HEK293T (cell line): ENCODE results near the gene CLK3.

Experiments used
- CTCF ChIA-PET: fragments of 350-600 bp; formaldehyde crosslinking; extraction: SDS; loops from one replicate; lab custom pipeline; 2021; ENCODE audit warnings: antibody characterized with exemption, inconsistent platforms; lab: Yijun Ruan, JAX
- POLR2A ChIA-PET: fragments of 350-600 bp; formaldehyde crosslinking; extraction: SDS; loops from one replicate; lab custom pipeline; 2020; ENCODE audit warnings: antibody characterized with exemption, inconsistent platforms; lab: Yijun Ruan, JAX
- DNase-seq: peaks from one replicate; pipeline ENCODE4 v3.0.0; 2012; ENCODE audit warnings: mixed read lengths; ENCODE audit errors: extremely low spot score
- ARNT ChIP-seq: fragments of 450-650 bp; IDR thresholded peaks from 2 replicates; pipeline ENCODE4 v1.6.1; 2017; ENCODE audit warnings: mild to moderate bottlenecking
- BHLHE40 ChIP-seq: fragments of 450-650 bp; IDR thresholded peaks from 2 replicates; pipeline ENCODE4 v1.6.1; 2016; ENCODE audit warnings: mild to moderate bottlenecking, moderate library complexity, borderline replicate concordance
- CTBP1 ChIP-seq: fragments of 450-650 bp; IDR thresholded peaks from 2 replicates; pipeline ENCODE4 v1.6.1; 2016; ENCODE audit warnings: borderline replicate concordance
- ELF4 ChIP-seq: fragments of 450-650 bp; IDR thresholded peaks from 2 replicates; pipeline ENCODE4 v1.6.1; 2017; ENCODE audit warnings: antibody characterized with exemption
- FOXA1 ChIP-seq: fragments of 450-650 bp; IDR thresholded peaks from 2 replicates; pipeline ENCODE4 v1.6.1; 2016; ENCODE audit warnings: mild to moderate bottlenecking
- FOXK2 ChIP-seq: fragments of 450-650 bp; IDR thresholded peaks from 2 replicates; pipeline ENCODE4 v1.6.1; 2016; ENCODE audit warnings: mild to moderate bottlenecking
- FOXM1 ChIP-seq: fragments of 450-650 bp; IDR thresholded peaks from 2 replicates; pipeline ENCODE4 v1.6.1; 2017; ENCODE audit warnings: mild to moderate bottlenecking, borderline replicate concordance
- HDGF ChIP-seq: fragments of 450-650 bp; IDR thresholded peaks from 2 replicates; pipeline ENCODE4 v1.6.1; 2017; ENCODE audit warnings: antibody characterized with exemption, borderline replicate concordance
- L3MBTL2 ChIP-seq: fragments of 450-650 bp; conservative IDR thresholded peaks from 2 replicates; pipeline ENCODE4 v1.6.1; 2016; ENCODE audit warnings: mild to moderate bottlenecking
- LEF1 ChIP-seq: fragments of 450-650 bp; IDR thresholded peaks from 2 replicates; pipeline ENCODE4 v1.6.1; 2017; ENCODE audit warnings: mild to moderate bottlenecking, borderline replicate concordance
- NFRKB ChIP-seq: fragments of 450-650 bp; IDR thresholded peaks from 2 replicates; pipeline ENCODE4 v1.6.1; 2016; ENCODE audit warnings: mild to moderate bottlenecking, moderate library complexity
- SP1 ChIP-seq: fragments of 450-650 bp; IDR thresholded peaks from 2 replicates; pipeline ENCODE4 v1.6.1; 2017
- SUZ12 ChIP-seq: fragments of 450-650 bp; IDR thresholded peaks from 2 replicates; pipeline ENCODE4 v1.6.1; 2016; ENCODE audit warnings: mild to moderate bottlenecking
- TARDBP ChIP-seq: fragments of 450-650 bp; IDR thresholded peaks from 2 replicates; pipeline ENCODE4 v1.6.1; 2016
- ZNF384 ChIP-seq: fragments of 450-650 bp; IDR thresholded peaks from 2 replicates; pipeline ENCODE4 v1.6.1; 2016
- TF ChIP-seq, protein P1 (sequence below): fragments of 450-650 bp; IDR thresholded peaks from 2 replicates; pipeline ENCODE4 v1.6.1; 2016

The CLK3 gene

DNA sequence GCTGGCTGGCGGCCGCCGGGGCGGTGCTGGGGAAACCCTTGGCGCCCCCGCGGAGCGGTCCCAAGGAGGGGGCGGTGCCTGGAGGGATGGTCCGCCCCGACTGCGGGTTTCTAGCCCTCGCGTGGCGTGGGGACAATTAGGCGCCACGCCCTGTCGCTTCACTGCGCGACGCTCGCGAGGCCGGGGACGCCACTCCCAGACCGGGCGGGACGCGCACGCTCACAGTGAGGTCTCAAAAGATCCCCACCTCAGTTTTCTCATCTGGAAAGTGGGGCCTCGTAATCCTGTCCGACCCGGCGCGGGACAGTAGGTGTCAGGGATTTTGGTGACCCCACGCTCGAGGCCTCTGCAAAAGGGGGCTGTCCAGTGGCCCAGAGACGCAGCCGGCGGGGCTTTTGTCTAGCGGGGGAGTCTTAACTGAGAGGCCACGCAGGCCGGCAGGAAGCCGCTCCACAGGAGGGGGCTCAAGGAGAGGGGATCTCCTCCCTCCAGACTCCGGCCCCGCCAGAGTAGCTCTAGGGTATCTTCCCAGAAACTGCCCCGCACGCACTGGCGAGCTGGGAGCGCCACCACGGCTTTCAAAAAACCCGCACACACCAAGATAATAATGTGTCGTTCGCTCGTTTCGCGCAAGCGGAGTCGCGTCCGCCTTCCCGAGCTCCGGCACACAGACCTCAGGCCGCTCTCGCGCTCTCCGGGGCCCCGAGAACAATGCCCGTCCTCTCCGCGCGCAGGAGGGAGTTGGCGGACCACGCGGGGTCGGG lies 710 bp upstream of the CLK3 start:
- ChIA-PET CTCF (interaction anchor here (1.1 kb wide), 1 partner anchor 169 kb away, joined by 4 read pairs; no protein-coding TSS in a partner anchor), POLR2A (interaction anchor here (0.7 to 7.6 kb wide), 21 partner anchors 9 to 248 kb away, joined by 3 to 70 read pairs (median 4); partner anchors contain the start of genes ARID3B, CYP11A1, EDC3 and UBL7)
- peak; percentile 84 for DNase-seq
- no peak for TF ChIP-seq ARNT
- peak; percentile 92 for TF ChIP-seq TARDBP
- TF ChIP-seq NFRKB = no peak
- no peak for TF ChIP-seq HDGF
- TF ChIP-seq CTBP1 = no peak
- TF ChIP-seq BHLHE40 = no peak

DNA sequence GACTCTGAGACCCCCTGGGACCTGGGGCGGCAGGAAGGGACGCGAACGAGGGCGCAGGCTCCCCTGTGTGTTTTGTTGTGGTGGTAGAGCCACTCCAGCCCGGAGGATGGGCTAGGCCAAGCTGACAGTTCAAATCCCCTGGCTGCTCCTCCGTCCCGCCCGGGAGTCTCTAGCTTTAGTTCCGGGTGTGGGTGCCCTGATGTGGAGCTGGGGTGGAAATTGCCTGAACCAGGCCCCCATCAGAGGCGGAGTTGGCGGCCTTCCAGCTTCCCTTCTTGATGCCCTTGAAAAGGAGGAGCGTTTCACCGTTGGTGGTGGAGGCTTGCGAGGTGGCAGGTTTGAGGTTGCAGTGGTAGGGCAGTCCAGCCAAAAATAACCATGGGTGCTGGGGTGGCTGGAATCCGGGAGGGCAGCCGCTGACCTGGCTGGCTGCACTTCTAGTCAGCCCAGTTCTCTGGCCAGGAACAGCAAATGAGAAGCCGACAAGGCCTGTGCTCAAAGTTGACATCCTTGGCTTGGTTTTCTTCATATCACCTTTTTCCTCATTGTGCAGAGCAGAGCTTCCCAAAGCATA lies 817 bp downstream of the CLK3 start:
- peak; percentile 37 for DNase-seq
- ChIA-PET CTCF (interaction anchor here (2.3 to 4.8 kb wide), 2 partner anchors 15 to 242 kb away, joined by 6 to 26 read pairs; no protein-coding TSS in a partner anchor), POLR2A (interaction anchor here (0.9 to 7.6 kb wide), 7 partner anchors 13 to 155 kb away, joined by 3 to 70 read pairs (median 10); partner anchors contain the start of genes ARID3B and UBL7)
- TF ChIP-seq SUZ12 (no peak), L3MBTL2 (no peak), ZNF384 (no peak), LEF1 (no peak), BHLHE40 (no peak), HDGF (no peak), ELF4 (no peak), FOXM1 (no peak), SP1 (no peak), CTBP1 (no peak), FOXK2 (no peak), NFRKB (no peak), ARNT (no peak), TARDBP (no peak), FOXA1 (no peak)
- TF ChIP-seq, protein P1, sequence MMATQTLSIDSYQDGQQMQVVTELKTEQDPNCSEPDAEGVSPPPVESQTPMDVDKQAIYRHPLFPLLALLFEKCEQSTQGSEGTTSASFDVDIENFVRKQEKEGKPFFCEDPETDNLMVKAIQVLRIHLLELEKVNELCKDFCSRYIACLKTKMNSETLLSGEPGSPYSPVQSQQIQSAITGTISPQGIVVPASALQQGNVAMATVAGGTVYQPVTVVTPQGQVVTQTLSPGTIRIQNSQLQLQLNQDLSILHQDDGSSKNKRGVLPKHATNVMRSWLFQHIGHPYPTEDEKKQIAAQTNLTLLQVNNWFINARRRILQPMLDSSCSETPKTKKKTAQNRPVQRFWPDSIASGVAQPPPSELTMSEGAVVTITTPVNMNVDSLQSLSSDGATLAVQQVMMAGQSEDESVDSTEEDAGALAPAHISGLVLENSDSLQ = no peak

DNA sequence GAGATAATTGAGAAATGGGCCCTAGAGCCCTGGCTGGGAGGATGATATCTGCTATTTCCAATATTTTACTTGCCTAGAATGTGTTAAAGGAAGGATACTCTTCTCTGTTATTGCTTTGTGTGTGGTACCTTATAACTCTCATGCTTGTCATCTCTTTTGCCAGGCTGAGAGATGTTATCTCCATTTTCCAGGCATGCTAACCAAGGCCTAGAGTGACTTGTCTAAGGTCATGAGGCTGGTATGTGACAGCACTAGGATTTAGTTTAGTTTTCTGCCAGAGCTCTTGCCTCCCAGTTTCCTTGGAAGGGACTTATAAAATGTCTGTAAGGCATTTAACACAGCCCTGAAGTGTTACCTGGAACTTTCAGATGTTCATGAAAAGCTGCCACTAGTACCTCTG lies 1.4 kb downstream of the CLK3 start:
- CTCF ChIA-PET = interaction anchor here (0.9 to 4.8 kb wide), 4 partner anchors 12 to 622 kb away, joined by 3 to 26 read pairs (median 4); partner anchors contain the start of gene PML
- TF ChIP-seq ARNT (no peak), BHLHE40 (no peak), FOXK2 (no peak), ELF4 (no peak), FOXM1 (no peak)
- TF ChIP-seq, protein P1 = no peak
- no peak for DNase-seq
- POLR2A ChIA-PET = interaction anchor here (0.9 to 7.6 kb wide), 5 partner anchors 11 to 156 kb away, joined by 3 to 70 read pairs (median 5); partner anchors contain the start of genes ARID3B and UBL7

DNA sequence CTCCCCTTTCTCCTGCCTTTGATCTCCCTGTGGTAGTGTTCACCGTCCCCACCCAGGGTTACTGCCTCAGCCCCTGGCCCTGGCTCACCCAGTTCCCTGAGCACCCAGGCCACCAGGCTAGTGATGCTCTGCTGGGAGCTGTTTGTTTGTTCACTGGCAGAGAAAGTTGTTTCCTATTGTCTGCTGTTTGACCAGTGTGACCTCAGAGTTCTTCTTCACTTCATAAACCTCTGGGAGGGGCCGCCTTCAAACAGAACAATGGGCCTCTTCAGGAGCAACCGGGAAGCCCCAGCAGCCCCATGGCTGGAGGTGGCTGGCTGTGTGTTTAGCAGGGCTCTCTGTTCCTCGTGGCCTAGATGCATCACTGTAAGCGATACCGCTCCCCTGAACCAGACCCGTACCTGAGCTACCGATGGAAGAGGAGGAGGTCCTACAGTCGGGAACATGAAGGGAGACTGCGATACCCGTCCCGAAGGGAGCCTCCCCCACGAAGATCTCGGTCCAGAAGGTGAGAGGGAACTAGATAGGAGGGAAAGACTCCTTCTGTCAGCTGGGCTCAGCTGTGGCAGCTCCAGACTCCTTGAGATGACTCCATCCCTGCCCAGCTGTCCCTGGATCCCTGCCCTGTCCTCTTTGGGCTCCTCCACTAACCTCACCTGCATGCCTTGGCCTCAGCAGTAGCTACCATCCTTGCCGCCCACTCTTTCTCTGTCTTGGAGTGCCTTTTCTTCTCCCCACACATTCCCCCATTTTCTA lies 3.4 kb downstream of the CLK3 start:
- no peak for DNase-seq
- ChIA-PET CTCF (interaction anchor here (1.7 to 4.8 kb wide), 3 partner anchors 13 to 245 kb away, joined by 6 to 26 read pairs (median 7); no protein-coding TSS in a partner anchor), POLR2A (interaction anchor here (0.8 to 7.6 kb wide), 4 partner anchors 8 to 158 kb away, joined by 3 to 70 read pairs (median 8); partner anchors contain the start of genes ARID3B and UBL7)
- TF ChIP-seq SUZ12 = no peak
- no peak for TF ChIP-seq FOXM1
- no peak for TF ChIP-seq LEF1
- TF ChIP-seq ZNF384 = no peak
- no peak for TF ChIP-seq NFRKB
- TF ChIP-seq CTBP1 = no peak
- TF ChIP-seq L3MBTL2 = no peak
- no peak for TF ChIP-seq BHLHE40
- no peak for TF ChIP-seq TARDBP
- TF ChIP-seq SP1 = no peak
- TF ChIP-seq, protein P1 = no peak
- TF ChIP-seq FOXK2 = no peak

DNA sequence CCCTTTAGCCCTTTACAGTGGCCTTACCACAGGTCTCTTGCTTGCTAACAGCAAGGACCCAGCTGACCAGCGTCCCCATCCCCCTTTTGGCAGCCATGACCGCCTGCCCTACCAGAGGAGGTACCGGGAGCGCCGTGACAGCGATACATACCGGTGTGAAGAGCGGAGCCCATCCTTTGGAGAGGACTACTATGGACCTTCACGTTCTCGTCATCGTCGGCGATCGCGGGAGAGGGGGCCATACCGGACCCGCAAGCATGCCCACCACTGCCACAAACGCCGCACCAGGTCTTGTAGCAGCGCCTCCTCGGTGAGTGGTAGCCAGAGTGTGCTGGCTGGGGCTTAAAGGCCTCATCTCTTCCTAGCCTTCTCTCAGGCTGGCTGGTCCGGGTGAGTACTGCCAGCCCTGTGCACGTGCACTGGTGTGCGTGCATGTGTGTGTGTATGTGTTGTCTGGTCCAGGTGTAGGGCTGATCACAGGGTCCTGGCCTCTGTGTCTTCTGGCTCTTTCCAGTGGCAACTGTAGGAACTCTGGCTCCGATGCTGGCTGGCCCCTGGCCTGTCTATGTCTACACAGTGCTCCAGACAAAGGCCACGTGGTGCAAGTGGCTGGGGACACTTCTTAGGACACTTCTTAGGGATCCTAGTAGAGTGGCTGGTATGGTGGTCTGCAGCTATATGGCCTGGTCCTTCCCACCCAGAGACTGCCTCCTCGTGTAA lies 4.4 kb downstream of the CLK3 start:
- DNase-seq = no peak
- TF ChIP-seq SP1 (no peak), NFRKB (no peak), ZNF384 (no peak), ARNT (no peak)
- POLR2A ChIA-PET = interaction anchor here (0.6 to 7.6 kb wide), 4 partner anchors 11 to 159 kb away, joined by 3 to 70 read pairs (median 10); partner anchors contain the start of genes ARID3B and UBL7
- CTCF ChIA-PET = interaction anchor here (1.7 to 4.8 kb wide), 2 partner anchors 12 to 151 kb away, joined by 7 to 26 read pairs; no protein-coding TSS in a partner anchor
